Kidney epithelial cell (primary cell): Measurements from ENCODE around the gene SLC34A1. TPM values are rescaled to one million over a fixed set of nuclear protein-coding genes. Genes with fewer than 3 reads are reported as not detected.

ENCODE experiments used
- DNase-seq: peaks from one replicate; pipeline ENCODE4 v3.0.0-alpha.2; 2010; ENCODE audit warnings: low read depth
- H3K27me3 ChIP-seq: 2 replicates; pipeline ENCODE4 v1.6.0; 2011; ENCODE audit warnings: low read length; ENCODE audit not compliant: control insufficient read depth, insufficient read depth
- H3K36me3 ChIP-seq: 2 replicates; pipeline ENCODE4 v1.5.1; 2011; ENCODE audit warnings: low read length; ENCODE audit not compliant: control insufficient read depth, insufficient read depth
- H3K4me3 ChIP-seq: 2 replicates; pipeline ENCODE4 v1.5.1; 2011; ENCODE audit warnings: low read depth, mild to moderate bottlenecking, control low read depth, low read length
- total RNA-seq: library from RNA; depleted of rRNA; stranded (reverse); fragments of >200 nt; gene quantifications from 2 replicates; pipeline ENCODE4 v1.2.3, GENCODE V29; 2015
- TF ChIP-seq, protein P1 (sequence below): IDR thresholded peaks from 2 replicates; pipeline ENCODE4 v1.5.1; 2011; ENCODE audit warnings: mild to moderate bottlenecking, moderate library complexity, low read length, control low read depth, inconsistent platforms; ENCODE audit not compliant: insufficient read depth, poor library complexity, severe bottlenecking

Gene SLC34A1
- total RNA-seq, 1 donor from 2014 or later, result not detected

- peaks cover 38% of the 10 kb centered on the region for H3K27me3 ChIP-seq
- H3K36me3 ChIP-seq, result no peaks in the 10 kb centered on the region
- peak overlapping the region; percentile 41 for H3K4me3 ChIP-seq
- no peak for DNase-seq
- TF ChIP-seq, protein P1, sequence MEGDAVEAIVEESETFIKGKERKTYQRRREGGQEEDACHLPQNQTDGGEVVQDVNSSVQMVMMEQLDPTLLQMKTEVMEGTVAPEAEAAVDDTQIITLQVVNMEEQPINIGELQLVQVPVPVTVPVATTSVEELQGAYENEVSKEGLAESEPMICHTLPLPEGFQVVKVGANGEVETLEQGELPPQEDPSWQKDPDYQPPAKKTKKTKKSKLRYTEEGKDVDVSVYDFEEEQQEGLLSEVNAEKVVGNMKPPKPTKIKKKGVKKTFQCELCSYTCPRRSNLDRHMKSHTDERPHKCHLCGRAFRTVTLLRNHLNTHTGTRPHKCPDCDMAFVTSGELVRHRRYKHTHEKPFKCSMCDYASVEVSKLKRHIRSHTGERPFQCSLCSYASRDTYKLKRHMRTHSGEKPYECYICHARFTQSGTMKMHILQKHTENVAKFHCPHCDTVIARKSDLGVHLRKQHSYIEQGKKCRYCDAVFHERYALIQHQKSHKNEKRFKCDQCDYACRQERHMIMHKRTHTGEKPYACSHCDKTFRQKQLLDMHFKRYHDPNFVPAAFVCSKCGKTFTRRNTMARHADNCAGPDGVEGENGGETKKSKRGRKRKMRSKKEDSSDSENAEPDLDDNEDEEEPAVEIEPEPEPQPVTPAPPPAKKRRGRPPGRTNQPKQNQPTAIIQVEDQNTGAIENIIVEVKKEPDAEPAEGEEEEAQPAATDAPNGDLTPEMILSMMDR, result peak; percentile 66
These were observed 18.2 kb downstream of the SLC34A1 start for GRCh38 chr5:177402271-177403043.

- Histone ChIP-seq H3K27me3 (peaks cover 33% of the 10 kb centered on the region), H3K36me3 (no peaks in the 10 kb centered on the region)
- TF ChIP-seq, protein P1, result no peak
These were observed 19.0 kb downstream of the SLC34A1 start for GRCh38 chr5:177403102-177403791.

GRCh38 chr5:177403792-177404640 lies 19.8 kb downstream of the SLC34A1 start:
- Histone ChIP-seq H3K4me3 (peak overlapping the region; percentile 41), H3K27me3 (peaks cover 31% of the 10 kb centered on the region), H3K36me3 (no peaks in the 10 kb centered on the region)
- TF ChIP-seq, protein P1, result peak; percentile 65
- no peak for DNase-seq

More at GRCh38 chr5:177403102-177403791, 19.0 kb downstream of the SLC34A1 start:
- H3K4me3 ChIP-seq, result peak overlapping the region; percentile 41
- DNase-seq, result no peak

GRCh38 chr5:177404641-177405179 lies 20.5 kb downstream of the SLC34A1 start:
- no peak for DNase-seq
- no peaks in the 10 kb centered on the region for H3K36me3 ChIP-seq
- H3K4me3 ChIP-seq, result peak overlapping the region; percentile 41
- H3K27me3 ChIP-seq, result peaks cover 27% of the 10 kb centered on the region
- TF ChIP-seq, protein P1, result no peak

DNA sequence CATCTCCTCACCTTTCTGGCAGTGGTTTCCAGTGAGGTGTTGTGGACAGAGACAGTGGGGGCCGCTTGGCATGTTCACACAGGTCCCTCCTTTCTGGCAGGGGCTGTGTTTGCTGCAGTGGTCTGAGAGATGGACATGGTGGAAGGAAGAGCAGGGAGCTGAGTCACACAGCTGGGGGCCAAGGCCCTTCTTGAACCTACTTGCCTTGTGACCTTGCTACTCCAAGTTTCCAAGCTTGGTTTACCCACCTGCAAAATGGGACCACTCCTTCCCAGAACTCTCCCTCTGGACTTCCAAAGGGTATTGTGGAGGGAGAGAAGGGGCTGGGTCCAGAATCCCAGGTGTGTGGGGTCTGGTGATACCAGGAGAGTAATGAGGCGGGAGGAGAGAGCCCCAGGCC lies 21.1 kb downstream of the SLC34A1 start:
- TF ChIP-seq, protein P1, result no peak
- Histone ChIP-seq H3K36me3 (no peaks in the 10 kb centered on the region), H3K4me3 (no peak overlapping the region), H3K27me3 (peaks cover 21% of the 10 kb centered on the region)
- no peak for DNase-seq
